Cardiac muscle cell (in vitro differentiated cells and primary cell): ENCODE measurements around the gene METTL14. TPM values are rescaled to one million over a fixed set of nuclear protein-coding genes. Genes with fewer than 3 reads are reported as not detected.

Source experiments
- DNase-seq, 2 donors: peaks; one replicate each; pipeline versions ENCODE4 v3.0.0 to v3.0.0-alpha.2; 2010 to 2017; ENCODE audit warnings: low read depth in 1 of 2, low spot score in 1 of 2
- H3K27ac ChIP-seq: fragments of 200-600 bp; sonication (generic); 2 replicates; pipeline ENCODE4 v1.5.1; 2016
- H3K27me3 ChIP-seq: fragments of 200-600 bp; sonication (generic); 2 replicates; pipeline ENCODE4 v1.6.0; 2016; ENCODE audit warnings: control low read depth
- H3K36me3 ChIP-seq: fragments of 200-600 bp; sonication (generic); 2 replicates; pipeline ENCODE4 v1.5.1; 2016; ENCODE audit warnings: control low read depth
- H3K4me1 ChIP-seq: fragments of 200-600 bp; sonication (generic); 2 replicates; pipeline ENCODE4 v1.8.1; 2017; ENCODE audit warnings: low read depth, mild to moderate bottlenecking, mixed run types
- H3K4me3 ChIP-seq: fragments of 200-600 bp; sonication (generic); 2 replicates; pipeline ENCODE4 v1.5.1; 2016; ENCODE audit warnings: mild to moderate bottlenecking
- H3K9me3 ChIP-seq: fragments of 200-600 bp; sonication (generic); 2 replicates; pipeline ENCODE4 v1.5.1; 2017; ENCODE audit warnings: low read depth, mild to moderate bottlenecking, control low read depth
- CTCF ChIP-seq: IDR thresholded peaks from 2 replicates; pipeline ENCODE4 v1.5.1; 2012; ENCODE audit warnings: low read depth, mild to moderate bottlenecking, low read length
- polyA plus RNA-seq: library from polyadenylated mRNA; unstranded; fragments of >200 nt; fragmentation: Nextera tagmentation; extraction: Ambion mirVana; gene quantifications from 2 replicates; pipeline ENCODE4 v1.2.1, GENCODE V29; 2016
- total RNA-seq: library from RNA; depleted of rRNA; stranded (reverse); fragments of >200 nt; gene quantifications from 2 replicates; pipeline ENCODE4 v1.2.3, GENCODE V29; 2016

METTL14 gene
- total and polyA plus RNA-seq, 2 experiments from 2014 or later = 15.3 to 37.1 TPM

DNA sequence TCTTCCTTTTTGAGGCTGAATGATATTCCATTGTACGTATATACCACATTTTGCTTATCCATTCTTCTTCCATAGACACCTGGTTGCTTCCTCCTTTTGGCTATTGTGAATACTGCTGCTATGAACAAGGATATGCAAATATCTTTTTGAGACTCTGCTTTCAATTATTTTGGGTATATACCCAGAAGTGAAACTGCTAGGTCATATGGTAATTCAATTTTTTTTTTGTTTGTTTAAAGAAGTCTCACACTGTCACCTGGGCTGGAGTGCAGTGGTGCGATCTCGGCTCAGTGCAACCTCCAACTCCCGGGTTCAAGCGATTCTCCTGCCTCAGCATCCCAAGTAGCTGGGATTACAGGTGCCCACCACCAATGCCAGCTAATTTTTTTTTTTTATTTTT is 75.3 kb downstream of the METTL14 start:
- H3K36me3 ChIP-seq = peaks cover 15% of the 10 kb centered on the region
- no peak overlapping the region for H3K27ac ChIP-seq
- H3K4me3 ChIP-seq = no peak overlapping the region
- no peaks in the 10 kb centered on the region for H3K9me3 ChIP-seq
- H3K27me3 ChIP-seq = no peaks in the 10 kb centered on the region
- TF ChIP-seq CTCF = no peak
- DNase-seq = no peak
- H3K4me1 ChIP-seq = peaks cover 1% of the 10 kb centered on the region

DNA sequence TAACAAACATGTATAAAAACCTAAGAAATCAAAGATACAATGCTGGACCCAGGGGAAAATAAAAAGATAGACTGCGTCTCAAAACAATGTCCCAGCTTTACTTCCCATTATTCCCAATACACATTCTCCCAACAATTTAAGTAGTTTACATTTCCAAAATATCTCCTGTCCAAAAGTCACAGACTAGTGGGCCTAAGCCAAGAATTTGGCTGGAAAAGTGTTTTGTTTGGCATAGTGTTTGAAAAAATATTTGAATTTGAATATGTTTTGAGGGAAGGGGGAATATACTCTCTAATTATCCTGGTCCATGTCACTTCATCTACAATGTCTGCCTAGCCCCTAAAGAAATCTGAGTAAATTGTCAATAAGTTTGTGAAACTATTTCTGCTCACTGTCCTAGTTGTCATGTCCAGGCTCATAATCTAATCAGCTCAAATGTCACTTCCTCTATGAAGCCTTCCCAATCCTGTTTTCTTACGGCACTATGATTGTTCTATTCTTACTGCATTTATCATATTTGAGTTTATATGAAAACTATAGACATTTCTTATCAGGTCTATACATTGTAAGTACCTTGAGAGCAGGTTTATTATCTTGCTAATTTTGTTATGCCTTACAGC is 76.3 kb downstream of the METTL14 start:
- peaks cover 24% of the 10 kb centered on the region for H3K36me3 ChIP-seq
- no peak for TF ChIP-seq CTCF
- H3K4me1 ChIP-seq = peaks cover 5% of the 10 kb centered on the region
- no peaks in the 10 kb centered on the region for H3K9me3 ChIP-seq
- H3K27me3 ChIP-seq = no peaks in the 10 kb centered on the region
- no peak overlapping the region for H3K27ac ChIP-seq
- DNase-seq = no peak
- H3K4me3 ChIP-seq = no peak overlapping the region

GRCh38 chr4:118762155-118762554 is 77.0 kb downstream of the METTL14 start:
- no peak overlapping the region for H3K27ac ChIP-seq
- no peak for DNase-seq
- TF ChIP-seq CTCF = no peak
- H3K9me3 ChIP-seq = no peaks in the 10 kb centered on the region
- peaks cover 5% of the 10 kb centered on the region for H3K4me1 ChIP-seq
- H3K4me3 ChIP-seq = no peak overlapping the region
- H3K36me3 ChIP-seq = peaks cover 29% of the 10 kb centered on the region
- no peaks in the 10 kb centered on the region for H3K27me3 ChIP-seq

DNA sequence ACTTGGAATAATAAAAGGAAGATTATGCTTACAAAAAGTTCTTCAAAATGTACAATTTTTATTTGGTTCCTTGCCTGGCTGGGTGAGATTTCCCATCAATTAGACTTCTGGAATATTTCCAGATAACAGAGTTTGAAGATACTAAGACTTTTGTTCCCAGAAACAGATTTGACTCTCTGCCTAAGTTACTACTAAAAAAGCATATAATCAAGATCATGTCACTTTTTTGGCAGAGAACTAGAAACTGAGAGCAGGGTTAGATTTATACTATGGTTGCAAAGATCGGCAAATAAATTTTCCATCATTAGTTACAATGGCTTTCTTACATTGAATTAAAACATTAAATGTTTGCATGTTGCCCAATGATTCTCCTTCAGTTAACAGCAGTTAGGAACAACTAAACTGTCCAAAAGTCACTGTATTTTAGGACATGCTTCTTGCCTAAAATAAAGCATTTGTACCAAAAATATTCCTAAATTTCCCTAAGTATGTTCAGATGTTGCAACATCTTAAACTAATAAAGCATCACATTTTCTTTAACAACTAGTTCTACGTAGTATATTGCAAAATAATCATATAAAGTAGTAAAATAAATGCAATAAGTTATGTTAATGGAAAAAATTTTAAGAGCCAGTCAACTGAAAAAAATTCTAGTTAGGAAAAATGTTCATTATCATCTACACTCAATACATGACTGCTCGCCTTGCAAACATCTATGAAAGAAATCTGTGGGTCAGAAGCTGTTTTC is 77.7 kb downstream of the METTL14 start:
- H3K36me3 ChIP-seq = peaks cover 25% of the 10 kb centered on the region
- no peaks in the 10 kb centered on the region for H3K9me3 ChIP-seq
- H3K27ac ChIP-seq = no peak overlapping the region
- H3K27me3 ChIP-seq = no peaks in the 10 kb centered on the region
- DNase-seq = peak in 1 of 2 donors; percentile 77
- no peak for TF ChIP-seq CTCF
- H3K4me1 ChIP-seq = peaks cover 5% of the 10 kb centered on the region
- H3K4me3 ChIP-seq = no peak overlapping the region

Other genes with a start within 250 kb of the METTL14 start
- 23.9 and 59.2 TPM in 2 replicates for gene SEC24D, start 150.7 kb downstream of the METTL14 start, total RNA-seq
- 31.9 and 58.6 TPM in 2 replicates for gene SEC24D, start 150.7 kb downstream of the METTL14 start, polyA plus RNA-seq
- gene SYNPO2, start 203.5 kb downstream of the METTL14 start, total RNA-seq = 35.6 and 43.5 TPM in 2 replicates
- 10.0 and 14.7 TPM in 2 replicates for gene SYNPO2, start 203.5 kb downstream of the METTL14 start, polyA plus RNA-seq